SIG-M5 treated with dmso at 0.1 percent for 504 hours (cell line): Measurements from ENCODE around the gene CDH8.
"Not testable (repeated sequence)": the region's sequence is repeated elsewhere in the genome, so short reads cannot be mapped to it uniquely, and the experiment has no call there.

Source experiments
- DNase-seq: peaks from one replicate; lab custom pipeline; 2025; ENCODE audit not compliant: unreplicated experiment; lab: John Stamatoyannopoulos, UW

CDH8 gene

GRCh38 chr16:61872778-61873119, 163.5 kb downstream of the CDH8 start:
- DNase-seq, result no peak

GRCh38 chr16:61871837-61872777, 164.1 kb downstream of the CDH8 start:
- no peak for DNase-seq

- no peak for DNase-seq
Measured at GRCh38 chr16:61862221-61863155, 173.8 kb downstream of the CDH8 start.

GRCh38 chr16:61858988-61859387, 177.2 kb downstream of the CDH8 start:
- no peak for DNase-seq

GRCh38 chr16:61842666-61843065, 193.6 kb downstream of the CDH8 start:
- no peak for DNase-seq

- DNase-seq, result no peak
Measured at GRCh38 chr16:61836804-61837393, 199.3 kb downstream of the CDH8 start.

- DNase-seq, result no peak
Measured at GRCh38 chr16:61834082-61834481, 202.2 kb downstream of the CDH8 start.

- DNase-seq, result no peak
Measured at GRCh38 chr16:61831351-61831917, 204.8 kb downstream of the CDH8 start.

- no peak for DNase-seq
Measured at GRCh38 chr16:61829631-61830030, 206.6 kb downstream of the CDH8 start.

GRCh38 chr16:61823326-61823725, 212.9 kb downstream of the CDH8 start:
- DNase-seq, result no peak

GRCh38 chr16:61820820-61821219, 215.4 kb downstream of the CDH8 start:
- DNase-seq, result no peak

GRCh38 chr16:61820398-61820797, 215.8 kb downstream of the CDH8 start:
- DNase-seq, result no peak

- DNase-seq, result no peak
Measured at GRCh38 chr16:61818850-61819249, 217.4 kb downstream of the CDH8 start.

GRCh38 chr16:61817583-61818278, 218.5 kb downstream of the CDH8 start:
- no peak for DNase-seq

GRCh38 chr16:61814726-61815347, 221.4 kb downstream of the CDH8 start:
- no peak for DNase-seq

- no peak for DNase-seq
Measured at GRCh38 chr16:61813339-61813738, 222.9 kb downstream of the CDH8 start.

- DNase-seq, result no peak
Measured at GRCh38 chr16:61812251-61812650, 224.0 kb downstream of the CDH8 start.

GRCh38 chr16:61807551-61807950, 228.7 kb downstream of the CDH8 start:
- no peak for DNase-seq

GRCh38 chr16:61801217-61801616, 235.0 kb downstream of the CDH8 start:
- DNase-seq, result not testable (repeated sequence)

- no peak for DNase-seq
Measured at GRCh38 chr16:61798741-61799140, 237.5 kb downstream of the CDH8 start.
